GM12878 (cell line): ENCODE results near the gene ZDHHC9. TPM values are rescaled to one million over a fixed set of nuclear protein-coding genes. Genes with fewer than 3 reads are reported as not detected.

Experiments
- ATAC-seq: fragments of 200-7000 bp; cut with Tn5 transposase; 3 replicates; pipeline ENCODE4 v1.9.1; 2020; ENCODE audit warnings: mild to moderate bottlenecking, moderate library complexity
- BruUV-seq: library from RNA; stranded (reverse); fragments of 400-500 nt; replicated peaks from 2 replicates; lab custom pipeline; 2021; lab: Mats Ljungman, UMichigan
- CTCF ChIA-PET: fragments of 300-600 bp; sonication (Branson Sonifier 250); formaldehyde crosslinking; extraction: SDS; loops from one replicate; lab custom pipeline; 2021; ENCODE audit warnings: inconsistent platforms; lab: Yijun Ruan, JAX
- POLR2A ChIA-PET: fragments of 350-600 bp; formaldehyde crosslinking; extraction: SDS; loops from one replicate; lab custom pipeline; 2021; ENCODE audit warnings: inconsistent platforms; lab: Charles Lee
- RAD21 ChIA-PET: fragments of 300-600 bp; sonication (Branson Sonifier 250); formaldehyde crosslinking; loops from one replicate; lab custom pipeline; 2023; ENCODE audit warnings: antibody characterized with exemption; ENCODE audit not compliant: unreplicated experiment; lab: Charles Lee
- SMC1A ChIA-PET: fragments of 300-600 bp; sonication (Branson Sonifier 250); formaldehyde crosslinking; loops from one replicate; lab custom pipeline; 2023; ENCODE audit not compliant: unreplicated experiment, uncharacterized antibody; lab: Charles Lee
- DNase-seq: peaks from one replicate; pipeline ENCODE4 v3.0.0-alpha.2; 2011; ENCODE audit warnings: low read depth, low spot score
- FAIRE-seq: peaks from 3 replicates; lab custom pipeline; 2011; peaks lifted over from hg19 to GRCh38; lab: Jason Lieb, UNC
- H2AFZ ChIP-seq: 2 replicates; pipeline ENCODE4 v1.6.0; 2011; ENCODE audit warnings: low read depth, low read length, control low read depth; ENCODE audit not compliant: control insufficient read depth
- H3K27ac ChIP-seq: 2 replicates; pipeline ENCODE4 v1.5.1; 2011; ENCODE audit warnings: control low read depth; ENCODE audit not compliant: control insufficient read depth, insufficient read depth
- H3K27me3 ChIP-seq, 2 experiments: replicated peaks in 1 of 2; 2 replicates each; pipeline versions ENCODE4 v1.6.0 to v1.6.1; 2011; ENCODE audit warnings: low read length in 1 of 2; ENCODE audit not compliant: control insufficient read depth in 2 of 2, insufficient read depth in 2 of 2
- H3K36me3 ChIP-seq, 2 experiments: 2 replicates each; pipeline ENCODE4 v1.5.1; 2011; ENCODE audit warnings: low read length in 1 of 2; ENCODE audit not compliant: control insufficient read depth in 2 of 2, insufficient read depth in 2 of 2
- H3K4me1 ChIP-seq: 2 replicates; pipeline ENCODE4 v1.6.1; 2011; ENCODE audit warnings: mild to moderate bottlenecking, low read length, moderate library complexity, mixed read lengths; ENCODE audit not compliant: control insufficient read depth, insufficient read depth
- H3K4me2 ChIP-seq: 2 replicates; pipeline ENCODE4 v1.6.0; 2011; ENCODE audit warnings: control low read depth; ENCODE audit not compliant: control insufficient read depth, insufficient read depth
- H3K4me3 ChIP-seq: fragments of 200-600 bp; sonication (generic); 2 replicates; pipeline ENCODE4 v1.5.1; 2016
- H3K79me2 ChIP-seq: 2 replicates; pipeline ENCODE4 v1.6.0; 2011; ENCODE audit warnings: low read length; ENCODE audit not compliant: control insufficient read depth, insufficient read depth
- H3K9ac ChIP-seq: 2 replicates; pipeline ENCODE4 v1.8.0; 2011; ENCODE audit warnings: low read length, control low read depth, mixed read lengths; ENCODE audit not compliant: control insufficient read depth, insufficient read depth
- H3K9me3 ChIP-seq: replicated peaks from 3 replicates; pipeline ENCODE4 v1.5.1; 2011; ENCODE audit warnings: mild to moderate bottlenecking, low read length; ENCODE audit not compliant: control insufficient read depth, insufficient read depth
- H4K20me1 ChIP-seq: 2 replicates; pipeline ENCODE4 v1.6.0; 2011; ENCODE audit not compliant: control insufficient read depth, insufficient read depth
- BHLHE40 ChIP-seq, 2 experiments: fragments of 450-650 bp in 1 of 2; IDR thresholded peaks; 2 replicates each; pipeline ENCODE4 v1.6.1; 2011 to 2017; ENCODE audit warnings: low read depth in 2 of 2, borderline replicate concordance in 1 of 2, improper control_type of control experiment in 1 of 2, low read length in 1 of 2, mild to moderate bottlenecking in 1 of 2
- EZH2 ChIP-seq: IDR thresholded peaks from 2 replicates; pipeline ENCODE4 v1.6.1; 2012; ENCODE audit warnings: low read depth, mild to moderate bottlenecking, control low read depth, inconsistent platforms, low read length, borderline replicate concordance; ENCODE audit not compliant: control insufficient read depth
- NR2C2 ChIP-seq: IDR thresholded peaks from 2 replicates; pipeline ENCODE4 v1.6.1; 2011; ENCODE audit warnings: borderline replicate concordance, low read depth; ENCODE audit not compliant: control insufficient read depth, insufficient read length
- SMC3 ChIP-seq: IDR thresholded peaks from 2 replicates; pipeline ENCODE4 v1.6.1; 2011; ENCODE audit warnings: low read length, improper control_type of control experiment, borderline replicate concordance
- SREBF1 ChIP-seq: IDR thresholded peaks from 2 replicates; pipeline ENCODE4 v1.6.1; 2012; ENCODE audit warnings: mild to moderate bottlenecking, low read length
- TARDBP ChIP-seq: IDR thresholded peaks from 2 replicates; pipeline ENCODE4 v1.6.1; 2016; ENCODE audit warnings: borderline replicate concordance
- ZZZ3 ChIP-seq: IDR thresholded peaks from 2 replicates; pipeline ENCODE4 v1.6.1; 2011; ENCODE audit warnings: low read depth; ENCODE audit not compliant: control insufficient read depth, insufficient read length
- WGBS: methylation state at CpG from one replicate; pipeline ENCODE4 v1.1.6; 2016; ENCODE audit warnings: low lambda C conversion rate; ENCODE audit not compliant: insufficient replicate concordance, insufficient coverage; ENCODE audit errors: missing lambda C conversion rate; 5-methylcytosine and 5-hydroxymethylcytosine counted together
- in situ Hi-C: fragments of 300-500 bp; cut with MboI; formaldehyde crosslinking; loops from 9 replicates; pipeline ENCODE4 v1.14.3; 2018; ENCODE audit warnings: mixed read lengths
- intact Hi-C: fragments of 100-400 bp; cut with micrococcal nuclease; formaldehyde crosslinking; loops from one replicate; pipeline ENCODE4 v1.14.2; 2022; ENCODE audit not compliant: unreplicated experiment
- polyA plus RNA-seq, 11 experiments: library from polyadenylated mRNA; depleted of rRNA in 4 of 11; unstranded in 6 of 11; stranded (reverse) in 5 of 11; fragments of >200 nt; fragmentation: Nextera tagmentation in 4 of 11; fragmentation: Illumina TruSeq in 1 of 11; extraction: Ambion mirVana in 4 of 11; extraction: Trizol in 1 of 11; gene quantifications; 1 replicate in 1 of 11; 2 replicates in 10 of 11; pipeline versions ENCODE4 v1.2.1 to v1.2.3, GENCODE V29; 2011 to 2016; ENCODE audit warnings: inconsistent platforms in 2 of 11, missing spikeins in 2 of 11, low read depth in 1 of 11
- total RNA-seq, 4 experiments: library from RNA; depleted of rRNA in 3 of 4; stranded (reverse); fragments of >200 nt in 3 of 4; fragmentation: Illumina TruSeq in 1 of 4; extraction: Trizol in 1 of 4; gene quantifications; 2 replicates each; pipeline versions ENCODE4 v1.2.1 to v1.2.3, GENCODE V29; 2013 to 2021
- TF ChIP-seq, protein P1 (sequence below): IDR thresholded peaks from 2 replicates; pipeline ENCODE4 v1.6.1; 2012; ENCODE audit warnings: improper control_type of control experiment, low read depth, low read length; ENCODE audit not compliant: insufficient replicate concordance
- TF ChIP-seq, protein P2 (sequence below): fragments of 450-650 bp; IDR thresholded peaks from 2 replicates; pipeline ENCODE4 v1.6.1; 2017; ENCODE audit warnings: mild to moderate bottlenecking
- TF ChIP-seq, protein P3 (sequence below): fragments of 450-650 bp; IDR thresholded peaks from 2 replicates; pipeline ENCODE4 v1.6.1; 2017; ENCODE audit warnings: low read depth, mild to moderate bottlenecking, moderate library complexity
- TF ChIP-seq, protein P4 (sequence below): IDR thresholded peaks from 2 replicates; pipeline ENCODE4 v1.6.1; 2011; ENCODE audit warnings: borderline replicate concordance, low read depth, mild to moderate bottlenecking, moderate library complexity, low read length; ENCODE audit not compliant: insufficient read depth, poor library complexity, severe bottlenecking

The ZDHHC9 gene
- total and polyA plus RNA-seq, 10 of the 15 experiments (the other 5 are each of a cell fraction or from before 2014, with no cell fraction given): 1.8 to 13.0 (median 5.4) TPM

DNA sequence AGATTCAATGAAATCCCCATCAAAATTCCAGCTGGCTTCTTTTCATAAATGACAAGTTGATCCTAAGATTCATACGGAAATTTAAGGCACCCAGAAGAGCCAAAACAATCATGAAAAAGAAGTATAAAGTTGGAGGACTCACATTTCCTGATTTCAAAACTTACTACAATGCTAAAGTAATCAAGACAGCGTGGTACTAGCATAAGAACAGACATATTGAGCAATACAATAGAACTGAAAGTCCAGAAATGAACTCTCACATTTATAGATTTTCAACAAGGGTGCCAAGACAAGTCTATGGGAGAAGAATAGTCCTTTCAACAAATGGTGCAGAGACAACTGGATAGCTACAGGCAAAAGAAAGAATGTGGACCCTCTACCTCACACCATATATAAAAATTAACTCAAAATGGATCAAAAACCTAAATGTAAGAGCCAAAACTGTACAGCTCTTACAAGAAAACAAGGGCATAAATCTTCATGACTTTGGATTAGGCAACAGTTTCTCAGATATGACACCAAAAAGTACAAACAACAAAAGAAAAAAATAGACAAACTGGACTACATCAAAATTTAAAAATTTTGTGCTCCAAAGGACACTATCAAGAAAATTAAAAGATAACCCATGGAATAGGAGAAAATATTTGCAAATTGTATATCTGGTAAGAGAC, 35.4 kb downstream of the ZDHHC9 start:
- POLR2A ChIA-PET: no interaction called here
- TF ChIP-seq BHLHE40 (IDR thresholded peaks at IDR 0.05; ENCODE audit: borderline replicate concordance in 1 of 2, low read depth in 2 of 2, low read length in 1 of 2) (no peak), EZH2 (no peak), NR2C2 (no peak), TARDBP (no peak), SMC3 (no peak), ZZZ3 (no peak), SREBF1 (no peak)
- TF ChIP-seq, protein P1, sequence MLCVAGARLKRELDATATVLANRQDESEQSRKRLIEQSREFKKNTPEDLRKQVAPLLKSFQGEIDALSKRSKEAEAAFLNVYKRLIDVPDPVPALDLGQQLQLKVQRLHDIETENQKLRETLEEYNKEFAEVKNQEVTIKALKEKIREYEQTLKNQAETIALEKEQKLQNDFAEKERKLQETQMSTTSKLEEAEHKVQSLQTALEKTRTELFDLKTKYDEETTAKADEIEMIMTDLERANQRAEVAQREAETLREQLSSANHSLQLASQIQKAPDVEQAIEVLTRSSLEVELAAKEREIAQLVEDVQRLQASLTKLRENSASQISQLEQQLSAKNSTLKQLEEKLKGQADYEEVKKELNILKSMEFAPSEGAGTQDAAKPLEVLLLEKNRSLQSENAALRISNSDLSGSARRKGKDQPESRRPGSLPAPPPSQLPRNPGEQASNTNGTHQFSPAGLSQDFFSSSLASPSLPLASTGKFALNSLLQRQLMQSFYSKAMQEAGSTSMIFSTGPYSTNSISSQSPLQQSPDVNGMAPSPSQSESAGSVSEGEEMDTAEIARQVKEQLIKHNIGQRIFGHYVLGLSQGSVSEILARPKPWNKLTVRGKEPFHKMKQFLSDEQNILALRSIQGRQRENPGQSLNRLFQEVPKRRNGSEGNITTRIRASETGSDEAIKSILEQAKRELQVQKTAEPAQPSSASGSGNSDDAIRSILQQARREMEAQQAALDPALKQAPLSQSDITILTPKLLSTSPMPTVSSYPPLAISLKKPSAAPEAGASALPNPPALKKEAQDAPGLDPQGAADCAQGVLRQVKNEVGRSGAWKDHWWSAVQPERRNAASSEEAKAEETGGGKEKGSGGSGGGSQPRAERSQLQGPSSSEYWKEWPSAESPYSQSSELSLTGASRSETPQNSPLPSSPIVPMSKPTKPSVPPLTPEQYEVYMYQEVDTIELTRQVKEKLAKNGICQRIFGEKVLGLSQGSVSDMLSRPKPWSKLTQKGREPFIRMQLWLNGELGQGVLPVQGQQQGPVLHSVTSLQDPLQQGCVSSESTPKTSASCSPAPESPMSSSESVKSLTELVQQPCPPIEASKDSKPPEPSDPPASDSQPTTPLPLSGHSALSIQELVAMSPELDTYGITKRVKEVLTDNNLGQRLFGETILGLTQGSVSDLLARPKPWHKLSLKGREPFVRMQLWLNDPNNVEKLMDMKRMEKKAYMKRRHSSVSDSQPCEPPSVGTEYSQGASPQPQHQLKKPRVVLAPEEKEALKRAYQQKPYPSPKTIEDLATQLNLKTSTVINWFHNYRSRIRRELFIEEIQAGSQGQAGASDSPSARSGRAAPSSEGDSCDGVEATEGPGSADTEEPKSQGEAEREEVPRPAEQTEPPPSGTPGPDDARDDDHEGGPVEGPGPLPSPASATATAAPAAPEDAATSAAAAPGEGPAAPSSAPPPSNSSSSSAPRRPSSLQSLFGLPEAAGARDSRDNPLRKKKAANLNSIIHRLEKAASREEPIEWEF: no peak
- TF ChIP-seq, protein P2, sequence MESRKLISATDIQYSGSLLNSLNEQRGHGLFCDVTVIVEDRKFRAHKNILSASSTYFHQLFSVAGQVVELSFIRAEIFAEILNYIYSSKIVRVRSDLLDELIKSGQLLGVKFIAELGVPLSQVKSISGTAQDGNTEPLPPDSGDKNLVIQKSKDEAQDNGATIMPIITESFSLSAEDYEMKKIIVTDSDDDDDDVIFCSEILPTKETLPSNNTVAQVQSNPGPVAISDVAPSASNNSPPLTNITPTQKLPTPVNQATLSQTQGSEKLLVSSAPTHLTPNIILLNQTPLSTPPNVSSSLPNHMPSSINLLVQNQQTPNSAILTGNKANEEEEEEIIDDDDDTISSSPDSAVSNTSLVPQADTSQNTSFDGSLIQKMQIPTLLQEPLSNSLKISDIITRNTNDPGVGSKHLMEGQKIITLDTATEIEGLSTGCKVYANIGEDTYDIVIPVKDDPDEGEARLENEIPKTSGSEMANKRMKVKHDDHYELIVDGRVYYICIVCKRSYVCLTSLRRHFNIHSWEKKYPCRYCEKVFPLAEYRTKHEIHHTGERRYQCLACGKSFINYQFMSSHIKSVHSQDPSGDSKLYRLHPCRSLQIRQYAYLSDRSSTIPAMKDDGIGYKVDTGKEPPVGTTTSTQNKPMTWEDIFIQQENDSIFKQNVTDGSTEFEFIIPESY: no peak
- TF ChIP-seq, protein P3, sequence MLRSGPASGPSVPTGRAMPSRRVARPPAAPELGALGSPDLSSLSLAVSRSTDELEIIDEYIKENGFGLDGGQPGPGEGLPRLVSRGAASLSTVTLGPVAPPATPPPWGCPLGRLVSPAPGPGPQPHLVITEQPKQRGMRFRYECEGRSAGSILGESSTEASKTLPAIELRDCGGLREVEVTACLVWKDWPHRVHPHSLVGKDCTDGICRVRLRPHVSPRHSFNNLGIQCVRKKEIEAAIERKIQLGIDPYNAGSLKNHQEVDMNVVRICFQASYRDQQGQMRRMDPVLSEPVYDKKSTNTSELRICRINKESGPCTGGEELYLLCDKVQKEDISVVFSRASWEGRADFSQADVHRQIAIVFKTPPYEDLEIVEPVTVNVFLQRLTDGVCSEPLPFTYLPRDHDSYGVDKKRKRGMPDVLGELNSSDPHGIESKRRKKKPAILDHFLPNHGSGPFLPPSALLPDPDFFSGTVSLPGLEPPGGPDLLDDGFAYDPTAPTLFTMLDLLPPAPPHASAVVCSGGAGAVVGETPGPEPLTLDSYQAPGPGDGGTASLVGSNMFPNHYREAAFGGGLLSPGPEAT: no peak
- TF ChIP-seq, protein P4, sequence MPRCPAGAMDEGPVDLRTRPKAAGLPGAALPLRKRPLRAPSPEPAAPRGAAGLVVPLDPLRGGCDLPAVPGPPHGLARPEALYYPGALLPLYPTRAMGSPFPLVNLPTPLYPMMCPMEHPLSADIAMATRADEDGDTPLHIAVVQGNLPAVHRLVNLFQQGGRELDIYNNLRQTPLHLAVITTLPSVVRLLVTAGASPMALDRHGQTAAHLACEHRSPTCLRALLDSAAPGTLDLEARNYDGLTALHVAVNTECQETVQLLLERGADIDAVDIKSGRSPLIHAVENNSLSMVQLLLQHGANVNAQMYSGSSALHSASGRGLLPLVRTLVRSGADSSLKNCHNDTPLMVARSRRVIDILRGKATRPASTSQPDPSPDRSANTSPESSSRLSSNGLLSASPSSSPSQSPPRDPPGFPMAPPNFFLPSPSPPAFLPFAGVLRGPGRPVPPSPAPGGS: no peak

More for the DNA sequence above, 35.4 kb downstream of the ZDHHC9 start:
- Histone ChIP-seq H3K27ac (no peak overlapping the region), H4K20me1 (no peaks in the 10 kb centered on the region), H3K27me3 (no peaks in the 10 kb centered on the region), H3K4me1 (no peaks in the 10 kb centered on the region), H3K4me2 (no peak overlapping the region), H3K9me3 (no peaks in the 10 kb centered on the region), H3K79me2 (no peaks in the 10 kb centered on the region), H3K4me3 (no peak overlapping the region), H3K9ac (no peak overlapping the region), H2AFZ (no peak overlapping the region), H3K36me3 (no peaks in the 10 kb centered on the region; a peak in 1 of 4 replicates)
- 52% methylated on average over 2 of the region's 2 CpGs for WGBS
- RAD21 ChIA-PET: interaction anchor here (1.0 to 1.3 kb wide), 2 partner anchors 27 to 36 kb away, joined by 4 to 7 read pairs; no protein-coding TSS in a partner anchor
- CTCF ChIA-PET: interaction anchor here (0.7 to 1.0 kb wide), 2 partner anchors 15 to 52 kb away, joined by 3 to 5 read pairs; no protein-coding TSS in a partner anchor
- DNase-seq (no peak), FAIRE-seq (no peak), ATAC-seq (peak; percentile 47)
- intact Hi-C loops: no loop called here
- SMC1A ChIA-PET: interaction anchor here (0.9 to 1.8 kb wide), 5 partner anchors 11 to 26 kb away, joined by 3 to 5 read pairs (median 4); no protein-coding TSS in a partner anchor
- BruUV-seq: no TSS peak
- in situ Hi-C loops: no loop called here
